HG03469 (cell line): ENCODE measurements around the gene TC2N.
"Not testable (repeated sequence)": the region's sequence is repeated elsewhere in the genome, so short reads cannot be mapped to it uniquely, and the experiment has no call there.

Experiments used
- ATAC-seq: cut with Tn5 transposase; IDR thresholded peaks from one replicate; pipeline ENCODE4 v1.9.1; 2021; ENCODE audit warnings: mild to moderate bottlenecking, moderate library complexity, moderate number of reproducible peaks; ENCODE audit not compliant: unreplicated experiment

TC2N gene

DNA sequence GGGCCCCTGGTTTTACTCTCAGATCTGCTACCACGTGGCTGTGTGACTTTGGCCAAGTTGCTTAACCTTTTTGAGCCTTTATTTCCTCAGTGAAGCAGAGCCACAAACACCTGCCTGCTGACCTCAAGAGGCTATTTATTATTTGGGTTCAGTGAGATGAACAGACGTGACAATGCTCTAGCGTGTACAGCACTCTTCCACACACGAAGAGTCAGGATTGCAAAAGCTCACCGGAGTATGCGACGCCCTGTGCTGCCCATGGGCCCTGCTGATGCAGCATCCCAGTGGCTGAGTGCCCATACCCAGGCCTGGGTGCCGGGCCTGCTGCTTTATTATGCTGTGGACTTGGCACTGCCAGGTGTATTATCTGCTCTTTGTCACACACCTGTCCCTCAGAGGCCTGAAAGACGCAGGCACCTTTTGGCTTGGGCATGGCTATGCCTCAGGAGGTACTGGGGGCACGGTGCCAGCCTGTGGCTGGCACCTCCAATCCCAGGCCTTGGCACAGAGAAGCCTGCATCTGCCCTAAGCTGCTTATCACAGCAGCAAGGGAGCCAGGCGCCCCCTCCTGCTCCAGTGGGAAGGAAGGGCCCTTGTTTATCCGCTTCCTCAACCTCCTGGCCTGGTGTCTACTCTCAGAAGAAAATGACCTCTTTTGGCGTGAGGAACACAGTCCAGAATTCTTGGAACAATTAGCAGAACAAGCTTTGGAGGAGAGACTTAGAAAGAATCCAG, 22.3 kb upstream of the TC2N start:
- no peak for ATAC-seq

DNA sequence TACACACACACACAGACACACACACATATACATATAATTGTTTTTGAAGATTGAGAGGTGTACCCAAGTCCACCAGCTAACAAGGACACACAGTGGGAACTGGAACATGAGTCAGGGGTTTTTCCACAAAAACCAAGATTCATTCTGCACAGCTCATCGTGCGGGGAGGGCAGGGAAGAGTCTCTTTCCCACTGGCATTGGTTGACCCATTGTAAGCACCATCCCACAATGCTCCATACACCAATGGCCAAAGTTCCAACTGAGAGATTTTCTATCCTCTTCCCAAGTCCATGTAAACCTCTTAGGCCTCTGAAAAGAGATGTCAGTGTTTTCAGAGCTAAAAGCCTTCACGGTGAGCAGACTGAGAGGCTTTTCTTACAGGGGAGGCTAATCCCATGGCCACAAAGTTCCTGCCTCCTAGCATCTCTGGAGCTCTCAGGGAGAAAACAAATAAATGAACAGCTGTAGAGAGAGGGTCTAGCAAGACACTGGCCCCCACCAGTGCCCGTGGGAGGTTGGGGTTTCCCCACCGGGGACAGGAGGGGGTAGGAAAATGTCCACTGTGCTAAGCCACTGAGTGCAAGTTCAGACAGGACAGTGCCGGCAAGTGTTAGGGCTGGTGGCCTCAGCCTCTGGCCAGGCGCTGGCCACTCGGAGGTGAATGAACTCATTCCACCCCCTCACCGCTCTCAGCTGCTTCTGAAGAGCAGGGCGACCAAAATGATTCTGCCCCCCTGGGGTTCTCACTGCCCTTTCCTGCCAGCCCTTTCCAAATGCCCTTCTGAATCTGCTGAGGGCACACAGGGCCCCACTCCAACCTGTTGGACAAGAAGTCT, 21.5 kb upstream of the TC2N start:
- ATAC-seq: no peak

DNA sequence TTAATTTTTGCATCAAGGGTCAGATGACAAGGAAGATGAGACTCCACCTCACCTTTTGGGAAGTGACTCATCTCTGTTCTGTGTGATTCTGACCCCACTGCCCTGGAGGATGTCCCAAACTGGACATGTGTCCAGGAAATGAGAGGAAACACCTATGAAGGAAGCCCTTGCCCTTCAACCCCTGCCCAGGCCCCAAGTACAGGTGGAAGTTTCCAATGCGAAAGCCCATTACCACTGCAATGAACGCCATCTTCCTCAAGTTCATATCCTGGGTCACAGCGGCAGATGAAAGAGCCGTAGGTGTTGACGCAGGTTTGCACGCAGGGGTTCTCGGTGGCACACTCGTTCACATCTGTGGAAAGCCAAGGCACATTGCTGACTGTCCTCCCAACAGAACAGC, 19.6 kb upstream of the TC2N start:
- no peak for ATAC-seq

DNA sequence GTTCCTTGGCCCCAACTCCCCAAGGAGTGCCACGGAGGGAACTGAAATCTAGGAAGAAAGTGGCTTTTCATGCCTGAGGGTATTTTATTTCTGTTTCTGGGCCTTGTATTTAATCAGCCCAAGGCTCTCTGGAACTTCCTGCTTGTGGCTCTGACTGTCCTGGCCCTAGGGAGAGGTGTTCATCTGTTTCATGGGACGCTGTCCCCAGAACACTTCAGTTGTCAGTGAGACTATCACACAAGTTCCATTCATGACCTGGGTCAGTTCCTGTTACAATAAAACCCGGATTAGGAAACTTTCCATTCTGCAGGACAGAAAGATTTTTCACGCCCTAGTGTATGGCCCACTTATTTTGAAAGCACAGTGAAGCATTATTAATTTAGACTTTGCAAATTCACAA, 18.5 kb upstream of the TC2N start:
- ATAC-seq: no peak

DNA sequence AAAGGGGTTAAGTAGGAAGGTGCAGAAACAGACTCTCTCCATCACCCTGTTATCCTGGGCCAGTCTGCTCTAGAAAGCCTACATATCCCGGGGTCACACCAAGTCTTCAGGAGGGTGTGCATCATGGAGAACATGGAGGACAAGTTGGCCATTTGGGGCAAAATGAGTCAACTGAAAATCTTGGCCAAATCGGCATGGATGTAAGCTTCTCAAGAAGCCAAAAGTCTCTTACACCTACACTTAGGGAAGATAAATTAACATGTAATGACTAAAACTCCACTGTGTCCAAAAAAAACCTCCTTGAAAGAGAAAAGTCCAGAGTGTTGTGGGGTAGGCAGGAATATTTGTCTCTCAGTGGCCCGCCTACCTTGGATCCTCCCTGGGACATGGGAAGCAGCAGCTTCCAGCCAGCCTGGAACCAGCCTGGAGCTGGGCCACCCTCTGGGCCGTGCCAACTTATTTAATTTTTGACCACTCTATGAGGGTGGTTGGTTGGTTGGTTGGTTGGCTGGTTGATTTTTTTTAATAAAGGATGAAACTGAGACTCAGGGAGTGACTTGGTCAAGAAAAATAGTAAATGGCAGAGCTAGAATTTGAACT, 17.9 kb upstream of the TC2N start:
- ATAC-seq: no peak

DNA sequence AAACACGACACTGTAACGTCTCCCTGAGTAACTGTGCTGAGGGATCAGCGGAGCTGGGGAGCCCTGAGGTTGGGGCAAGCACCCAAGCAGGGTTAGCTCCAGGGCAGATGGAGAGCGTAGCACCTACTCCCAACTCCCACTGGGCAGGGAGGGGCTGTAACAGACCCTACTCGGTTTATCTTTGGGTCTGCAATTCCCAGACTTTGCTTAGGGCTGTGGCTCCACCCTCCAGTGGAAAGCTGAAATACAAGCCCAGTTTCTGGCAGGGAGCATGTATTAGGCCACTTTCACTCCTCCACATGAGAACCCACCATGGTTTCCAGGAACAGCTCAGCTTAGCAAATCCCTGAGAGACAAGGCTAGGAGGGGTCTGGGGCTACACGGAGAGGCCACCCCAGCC, 17.3 kb upstream of the TC2N start:
- ATAC-seq: no peak

DNA sequence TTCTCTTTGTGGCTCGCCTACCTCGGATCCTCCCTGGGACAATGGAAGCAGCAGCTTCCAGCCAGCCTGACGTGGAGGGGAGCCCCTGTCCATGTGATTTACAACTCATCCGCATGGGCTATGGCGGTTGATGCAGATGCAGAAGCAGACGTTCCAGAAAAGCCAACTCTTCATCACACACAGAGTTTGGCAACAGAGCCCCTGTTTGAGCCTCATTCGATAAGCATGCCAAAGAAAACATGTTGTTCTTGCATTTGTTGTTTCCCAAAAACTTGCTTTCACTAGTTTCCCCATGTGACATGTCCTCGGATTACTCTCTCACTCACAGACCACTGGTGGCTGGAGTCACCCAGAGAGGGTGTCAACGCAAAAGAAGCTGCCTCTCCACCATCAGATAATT, 16.4 kb upstream of the TC2N start:
- ATAC-seq: no peak

DNA sequence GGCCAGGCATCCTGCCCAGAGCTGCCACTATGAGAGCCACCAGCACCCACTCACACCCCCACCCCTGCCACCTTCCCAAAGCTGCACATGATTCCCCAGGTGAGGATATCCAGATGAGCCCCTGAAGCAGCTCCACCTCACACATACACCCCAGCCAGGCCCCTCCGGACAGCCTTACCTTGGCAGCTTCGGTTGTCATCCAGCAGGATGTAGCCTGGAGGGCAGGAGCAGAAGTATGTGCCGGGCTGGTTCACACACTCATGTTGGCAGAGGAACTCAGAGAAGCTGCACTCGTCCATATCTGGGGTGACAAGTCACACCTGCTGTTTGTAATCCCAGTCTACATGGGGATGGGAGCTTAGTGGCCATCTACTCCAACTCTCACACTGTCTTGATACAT, 15.4 kb upstream of the TC2N start:
- no peak for ATAC-seq

DNA sequence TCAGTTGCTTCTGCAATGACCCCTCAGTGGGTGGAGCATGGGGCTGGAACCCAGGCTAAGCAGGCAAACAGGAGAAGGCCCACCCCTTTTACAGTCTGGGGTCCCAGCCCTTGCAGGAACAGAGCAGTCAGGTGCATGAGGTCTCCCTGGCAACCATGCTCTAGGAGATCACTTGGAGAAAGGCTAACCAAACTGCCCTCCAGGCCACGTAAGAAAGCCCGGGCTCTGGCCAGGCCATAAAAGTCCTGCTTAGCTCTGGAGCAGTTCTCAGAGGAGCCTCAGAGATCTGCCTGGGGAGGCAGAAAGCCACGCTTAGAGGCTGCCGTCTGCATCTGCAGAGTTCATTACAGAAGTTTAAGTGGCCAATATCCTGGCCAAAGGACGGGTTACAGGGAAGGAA, 15.0 kb upstream of the TC2N start:
- ATAC-seq: no peak

DNA sequence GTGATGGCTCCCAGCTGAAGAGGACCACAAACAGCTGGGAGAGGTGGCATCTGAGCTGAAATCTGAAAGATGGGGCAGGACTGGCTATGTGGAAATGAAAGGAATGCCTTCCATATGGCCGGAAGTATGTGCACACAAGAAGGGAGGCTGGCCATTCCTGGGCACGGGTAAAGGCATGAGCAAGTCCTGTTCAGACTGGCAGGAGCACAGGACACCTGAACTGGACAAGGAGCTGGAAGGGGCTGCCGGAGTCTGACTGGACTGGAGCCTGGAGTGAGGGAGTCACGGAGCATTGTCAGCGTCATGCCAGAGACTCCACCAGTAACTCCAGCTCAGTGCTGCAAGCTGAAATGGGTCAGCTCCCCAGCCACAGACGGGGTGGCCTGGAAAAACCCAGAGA, 11.9 kb upstream of the TC2N start:
- no peak for ATAC-seq

DNA sequence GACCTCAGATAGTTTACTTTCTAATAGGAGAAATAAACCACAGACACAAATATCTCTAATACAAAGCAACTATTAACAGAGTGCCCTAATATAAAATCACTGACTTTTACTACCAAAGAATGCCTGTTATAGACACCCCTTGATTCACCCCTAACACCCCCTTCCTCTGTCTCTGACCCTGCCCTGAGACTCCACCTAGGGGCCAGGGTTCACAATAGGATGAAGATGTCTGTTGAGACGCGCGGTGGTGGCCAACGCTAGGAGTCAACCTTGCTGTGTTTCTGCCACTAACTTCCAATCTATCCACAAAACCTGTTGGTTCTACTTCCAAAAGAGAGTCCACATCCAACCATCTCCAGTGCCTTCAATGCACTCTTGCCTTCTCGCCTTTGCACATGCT, 10.9 kb upstream of the TC2N start:
- ATAC-seq: no peak

DNA sequence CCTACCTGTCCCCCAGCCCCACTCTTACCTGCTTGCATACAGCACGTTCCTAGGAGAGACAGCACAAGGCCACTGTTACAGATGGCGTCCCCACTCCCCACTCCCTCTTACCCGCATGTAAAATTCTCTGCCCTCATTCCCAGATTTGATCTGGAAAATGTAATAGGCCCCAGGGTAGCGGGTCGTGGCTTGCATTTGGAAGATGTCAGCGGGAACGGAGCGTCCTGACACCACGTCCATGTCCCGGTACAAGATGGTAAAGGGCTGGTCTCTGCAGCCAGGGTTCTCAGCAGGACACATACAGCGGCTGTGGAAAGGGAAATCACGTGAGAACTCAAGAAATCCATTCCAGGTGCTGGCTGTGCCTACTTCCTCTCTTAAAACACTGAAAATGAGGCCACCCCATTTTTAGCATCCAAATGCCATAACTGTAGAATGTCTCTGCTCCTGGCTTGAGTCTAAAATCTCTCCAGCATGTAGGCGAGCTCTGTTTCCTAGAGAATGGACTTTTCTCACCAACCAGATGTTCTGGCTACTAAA, 10.1 kb upstream of the TC2N start:
- ATAC-seq: no peak

DNA sequence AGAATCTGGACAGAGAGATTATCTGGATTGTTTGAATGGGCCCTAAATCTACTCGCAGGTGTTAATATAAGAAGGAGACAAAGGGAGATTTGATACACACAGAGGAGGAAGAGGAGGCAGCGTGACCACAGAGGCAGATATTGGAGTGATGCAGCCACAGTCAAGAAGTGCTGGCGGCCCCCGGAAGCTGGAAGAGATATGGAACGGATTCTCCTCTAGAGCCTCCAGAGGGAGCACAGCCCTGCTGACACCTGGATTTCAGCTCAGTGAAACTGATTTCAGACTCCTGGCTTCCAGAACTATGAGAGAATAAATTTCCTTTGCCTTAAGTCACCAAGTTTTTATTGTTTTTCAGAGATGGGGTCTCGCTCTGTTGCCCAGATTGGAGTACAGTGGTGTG, 9.2 kb upstream of the TC2N start:
- no peak for ATAC-seq

DNA sequence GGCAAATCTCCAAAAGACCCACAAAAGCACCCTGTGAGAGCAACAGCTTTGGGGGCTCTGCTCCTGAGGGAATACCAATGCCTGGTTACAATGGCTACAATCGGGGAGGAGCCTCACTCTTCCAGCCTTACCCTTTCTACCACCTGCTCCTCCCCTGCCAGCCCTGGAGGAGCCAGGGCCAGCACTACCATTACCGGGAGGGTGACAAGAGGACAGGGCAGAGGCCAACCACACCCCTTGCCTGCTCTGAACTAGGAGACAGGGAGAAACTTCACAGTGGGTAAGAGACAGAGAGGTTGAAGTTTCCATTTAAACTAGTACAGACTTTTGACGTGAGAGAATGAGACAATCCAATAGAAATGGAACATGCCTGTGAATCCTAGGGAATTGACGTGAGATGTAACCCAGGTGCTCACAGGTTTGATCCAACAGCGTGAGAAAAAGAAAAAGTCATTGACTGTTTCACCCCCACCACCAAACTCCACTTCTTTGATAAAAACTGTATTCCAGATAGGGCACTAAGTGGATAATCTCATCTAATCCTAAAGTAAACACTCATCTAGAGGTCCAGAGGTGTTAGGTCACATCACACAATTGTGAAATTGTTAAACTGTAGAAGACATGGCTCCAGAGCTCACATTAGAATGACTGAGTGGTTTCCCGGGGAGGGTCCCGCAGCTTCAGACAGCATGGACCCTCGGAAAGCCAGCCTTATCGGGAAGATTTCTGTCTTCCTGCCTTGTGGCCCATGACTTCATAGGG, 8.4 kb upstream of the TC2N start:
- no peak for ATAC-seq

DNA sequence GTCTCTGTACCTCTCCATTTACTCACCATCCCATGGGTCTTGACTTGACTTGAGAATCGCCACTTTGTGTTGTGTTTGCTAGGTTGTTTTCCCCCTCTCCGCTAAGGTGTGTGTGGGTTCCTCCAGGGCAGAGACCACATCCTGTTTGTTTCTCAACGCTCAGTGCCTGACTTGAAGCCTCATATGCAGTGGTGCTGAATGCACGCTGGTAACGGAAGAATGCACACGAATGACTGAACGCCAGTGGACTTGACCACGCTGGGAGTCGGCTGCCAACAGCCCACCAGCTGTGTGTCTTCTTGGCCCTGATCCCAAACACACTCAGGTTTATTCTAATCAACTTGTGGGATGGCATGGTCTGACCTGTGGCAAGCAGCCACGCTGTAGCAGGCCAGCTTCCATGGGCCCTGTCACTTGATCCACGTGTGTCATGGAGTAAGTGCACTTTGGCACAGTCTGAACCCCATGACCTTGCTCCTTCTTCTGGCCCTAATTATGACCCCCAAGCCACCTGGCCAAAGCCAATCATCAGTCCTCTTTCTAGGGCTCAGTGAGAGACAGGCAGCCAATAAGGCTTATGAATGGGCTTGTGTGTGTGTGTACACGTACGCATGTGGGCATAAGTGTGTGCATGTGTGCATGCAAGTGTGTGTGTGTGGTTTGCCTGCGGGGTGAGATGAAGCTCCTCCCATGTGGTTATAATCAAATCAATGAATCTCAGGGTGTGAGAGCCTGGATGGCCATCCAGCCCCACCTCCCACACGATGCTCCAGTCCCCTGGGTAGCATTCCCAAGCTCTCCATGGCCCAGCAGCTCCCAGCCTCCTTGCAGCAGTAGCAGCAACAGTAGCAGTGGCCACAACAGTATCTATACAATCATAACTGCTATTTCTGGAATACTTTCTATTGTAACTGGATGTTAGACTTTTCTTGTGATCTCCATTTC, 6.4 kb upstream of the TC2N start:
- peak; percentile 71 for ATAC-seq

DNA sequence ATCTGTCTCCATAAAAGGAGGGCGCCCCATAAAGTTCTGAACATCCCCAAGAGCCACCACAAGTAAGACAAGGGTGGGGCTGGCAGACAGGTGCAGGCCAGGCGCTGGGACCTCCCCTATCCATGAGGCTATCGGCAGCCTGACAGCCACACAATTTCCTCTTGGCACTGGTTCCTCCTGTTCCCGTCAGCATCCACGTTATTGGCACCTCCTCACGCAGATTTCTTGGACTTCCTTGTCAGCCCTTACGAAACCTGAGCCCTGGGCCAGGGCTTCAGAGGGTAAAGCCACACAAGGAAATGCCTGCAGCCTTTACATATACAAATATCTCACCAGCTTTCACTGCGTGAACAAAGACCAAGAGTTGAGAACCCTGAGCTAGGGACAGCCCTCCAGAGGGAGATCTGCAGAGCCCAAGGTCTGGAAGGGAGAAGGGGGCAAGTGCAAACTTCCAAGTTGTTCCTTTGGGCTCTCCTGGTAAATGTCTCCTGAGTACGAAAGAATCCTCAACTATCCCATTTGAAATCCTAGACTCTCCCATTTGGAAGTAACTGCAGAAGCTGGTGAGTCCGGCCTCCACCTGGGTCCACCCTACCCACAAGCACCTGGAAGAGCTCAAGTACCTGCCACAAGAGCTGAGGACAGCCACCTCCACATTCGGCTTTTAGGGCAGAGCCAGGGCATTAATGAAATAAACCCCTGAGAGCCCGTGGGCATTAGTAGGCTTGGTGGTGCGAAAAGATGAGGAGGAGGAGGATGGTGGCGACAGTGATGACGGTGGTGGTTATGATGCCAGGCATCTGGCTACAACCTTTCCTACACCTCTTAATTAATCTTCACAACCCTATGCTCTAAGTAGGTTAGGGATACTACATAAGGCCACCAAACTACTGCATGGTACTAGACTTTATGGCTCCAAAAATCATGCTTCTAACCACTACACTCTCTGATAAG, 5.5 kb upstream of the TC2N start:
- no peak for ATAC-seq

DNA sequence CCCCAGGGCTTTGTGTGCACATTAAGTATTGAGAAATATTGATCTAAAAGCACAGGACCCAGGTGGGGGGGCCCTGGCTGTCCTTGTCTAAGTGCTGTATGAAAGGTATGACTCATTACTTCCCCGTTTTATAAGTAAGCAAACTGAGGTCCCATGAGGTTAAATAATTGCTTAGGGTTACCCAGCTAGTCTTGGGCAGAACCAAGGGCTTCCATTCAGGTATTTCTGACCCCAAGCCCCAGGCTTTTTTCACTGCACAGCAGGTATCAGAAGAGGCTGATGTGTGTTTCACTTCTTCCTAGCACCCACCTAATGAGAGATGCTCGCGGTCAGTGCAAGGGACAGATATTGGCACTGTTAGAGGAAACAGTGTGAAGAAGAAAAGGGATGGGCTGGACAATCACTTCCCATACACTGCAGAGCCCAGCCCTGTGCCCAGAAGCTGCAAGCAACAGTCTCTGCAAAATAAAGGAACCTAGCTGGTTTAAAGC, 4.7 kb upstream of the TC2N start:
- peak; percentile 36 for ATAC-seq

DNA sequence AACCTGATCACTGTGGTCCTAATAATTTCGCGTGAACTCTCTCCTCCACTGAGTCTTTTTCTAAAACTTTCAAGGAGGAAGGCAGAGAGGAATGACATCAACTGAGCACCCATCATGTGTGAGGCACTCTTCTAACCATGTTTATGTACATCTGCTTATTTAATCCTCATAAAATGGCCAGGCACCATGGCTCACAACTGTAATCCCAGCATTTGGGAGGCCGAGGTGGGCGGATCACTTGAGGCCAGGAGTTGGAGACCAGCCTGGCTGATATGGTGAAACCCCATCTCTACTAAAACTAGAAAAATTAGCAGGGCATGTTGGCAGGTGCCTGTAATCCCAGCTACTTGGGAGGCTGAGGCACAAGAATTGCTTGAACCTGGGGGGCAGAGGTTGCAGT, 4.1 kb upstream of the TC2N start:
- ATAC-seq: not testable (repeated sequence)

DNA sequence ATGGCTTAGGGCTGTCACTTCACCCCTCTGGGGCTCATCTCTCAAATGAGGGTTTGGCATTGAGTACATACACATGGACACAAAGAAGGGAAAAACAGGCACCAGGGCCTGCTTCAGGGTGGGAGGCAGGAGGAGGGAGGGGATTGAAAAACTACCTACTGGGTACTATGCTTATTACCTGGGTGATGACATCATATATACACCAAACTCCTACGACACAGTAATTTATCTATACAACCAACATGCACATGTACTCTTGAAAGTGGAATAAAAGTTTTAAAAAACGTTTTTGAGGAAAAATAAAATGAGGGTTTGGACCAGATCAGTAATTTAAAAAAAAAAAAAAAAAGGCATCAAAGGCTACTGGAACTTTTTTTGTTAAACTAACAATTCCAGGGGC, 3.6 kb upstream of the TC2N start:
- no peak for ATAC-seq
